Measurements from ENCODE around the gene MGAT1.
A peak's percentile ranks its signal among the peaks of the same experiment; 100 is the strongest.

The MGAT1 gene

DNA sequence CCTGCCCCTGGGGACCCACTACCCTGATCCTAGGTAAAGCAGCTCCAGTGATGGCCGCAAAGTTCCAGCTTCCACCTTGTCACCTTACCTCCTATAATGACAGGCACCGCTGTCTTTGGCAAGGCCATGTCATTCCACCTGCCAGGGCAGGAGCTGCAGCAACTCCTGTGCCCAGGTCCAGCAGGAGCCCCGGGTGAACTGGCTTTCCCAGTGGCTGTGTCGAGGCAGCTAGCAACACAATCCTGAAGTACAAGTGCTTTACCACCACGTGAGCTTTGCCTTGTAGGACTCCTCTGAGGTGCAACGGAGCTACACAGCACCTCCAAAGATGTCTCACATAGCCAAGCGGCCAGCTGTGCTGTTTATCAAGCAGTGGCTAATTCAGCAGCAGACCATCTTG is 20.7 kb upstream of the MGAT1 start:
- TF ChIP-seq POLR2A (IDR thresholded peaks at IDR 0.05; ENCODE audit: low read depth, low read length) (no peak), TAF1 (IDR thresholded peaks at IDR 0.05; ENCODE audit: borderline replicate concordance, low read depth, low read length) (no peak), POLR2AphosphoS5 (IDR thresholded peaks at IDR 0.05; ENCODE audit: low read depth, low read length) (no peak)
- FAIRE-seq (no peak), DNase-seq (ENCODE audit: insufficient read length) (no peak)

DNA sequence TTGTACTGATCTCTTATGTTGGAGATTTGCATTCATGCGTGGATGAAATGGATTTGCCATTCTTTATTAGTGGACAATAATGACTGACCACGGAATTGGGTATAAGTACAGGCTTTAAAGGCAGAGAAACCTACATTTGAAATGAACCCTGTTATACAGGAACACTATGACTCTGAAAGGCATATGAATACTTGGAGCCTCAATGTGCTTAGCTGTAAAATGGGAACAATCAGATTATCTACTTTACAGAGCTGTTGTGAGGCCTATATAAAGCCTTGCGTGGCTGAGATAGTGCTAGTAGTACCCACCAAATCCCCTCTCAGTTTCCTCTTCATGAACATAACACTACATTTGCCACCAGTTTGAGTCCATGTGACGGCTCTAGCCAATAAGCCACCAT is 18.9 kb upstream of the MGAT1 start:
- TF ChIP-seq POLR2AphosphoS5 (IDR thresholded peaks at IDR 0.05; ENCODE audit: low read depth, low read length) (no peak), POLR2A (IDR thresholded peaks at IDR 0.05; ENCODE audit: low read depth, low read length) (no peak), TAF1 (IDR thresholded peaks at IDR 0.05; ENCODE audit: borderline replicate concordance, low read depth, low read length) (no peak)
- no peak for DNase-seq (ENCODE audit: insufficient read length)
- no peak for FAIRE-seq

DNA sequence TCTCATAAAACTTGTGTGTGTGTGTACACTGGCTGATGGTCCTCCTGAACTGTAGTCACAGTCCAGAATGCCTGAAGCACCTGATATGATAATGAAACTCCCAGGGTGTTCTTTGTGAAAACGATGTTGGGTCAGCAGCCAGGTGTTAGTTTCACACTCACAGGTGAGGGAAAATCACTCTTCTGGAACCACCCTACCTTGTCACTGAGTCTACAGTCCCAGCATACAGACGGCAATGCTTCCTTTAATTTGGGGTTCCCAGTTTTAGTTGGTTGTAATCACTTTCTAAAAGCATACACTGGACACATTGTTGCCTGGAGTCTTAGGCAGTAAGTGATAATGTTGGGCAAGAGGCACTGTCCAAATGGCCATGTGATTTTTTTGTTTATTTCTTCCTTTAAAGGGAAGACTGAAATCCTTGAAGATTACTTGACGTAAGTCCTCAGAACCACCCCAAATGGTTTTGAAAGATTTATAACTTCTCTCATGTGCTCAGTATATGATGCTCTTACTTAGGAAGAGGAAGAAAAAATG is 18.2 kb upstream of the MGAT1 start:
- no peak for TF ChIP-seq TAF1 (IDR thresholded peaks at IDR 0.05; ENCODE audit: borderline replicate concordance, low read depth, low read length)
- no peak for TF ChIP-seq POLR2AphosphoS5 (IDR thresholded peaks at IDR 0.05; ENCODE audit: low read depth, low read length)
- TF ChIP-seq POLR2A (IDR thresholded peaks at IDR 0.05; ENCODE audit: low read depth, low read length): no peak
- peak; percentile 46 for FAIRE-seq
- DNase-seq (ENCODE audit: insufficient read length): no peak

DNA sequence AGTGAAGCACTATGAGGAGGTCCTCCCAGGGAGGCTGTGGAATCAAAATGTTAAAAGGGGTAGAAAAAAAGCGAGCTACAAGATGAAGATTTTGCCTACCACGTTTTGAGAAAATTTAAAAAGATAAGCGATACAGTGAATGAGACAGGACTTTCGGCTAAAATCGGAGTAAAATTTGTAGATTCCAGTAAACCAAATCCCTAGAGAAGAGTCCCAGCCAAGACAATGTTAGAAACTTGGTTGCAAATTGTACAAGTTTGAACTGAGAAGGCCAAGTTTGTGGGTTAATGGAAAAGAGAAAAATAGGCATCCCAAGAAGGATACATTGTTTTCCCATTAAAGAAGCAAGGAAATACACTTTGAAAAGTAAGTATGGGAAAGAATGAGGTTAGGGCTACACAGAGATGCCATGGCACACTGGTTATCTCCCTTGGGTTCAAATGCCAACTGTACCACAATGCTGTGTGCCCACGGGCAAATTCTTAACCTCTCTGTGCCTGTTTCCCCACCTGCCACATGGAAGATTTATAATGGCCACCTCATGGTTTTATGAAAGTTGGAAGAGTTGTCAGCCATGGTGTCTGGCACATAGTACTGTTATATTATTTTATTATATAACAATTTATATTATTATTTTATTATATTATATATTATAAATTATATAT is 16.2 kb upstream of the MGAT1 start:
- DNase-seq (ENCODE audit: insufficient read length) (no peak), FAIRE-seq (no peak)
- TF ChIP-seq TAF1 (IDR thresholded peaks at IDR 0.05; ENCODE audit: borderline replicate concordance, low read depth, low read length) (no peak), POLR2A (IDR thresholded peaks at IDR 0.05; ENCODE audit: low read depth, low read length) (no peak), POLR2AphosphoS5 (IDR thresholded peaks at IDR 0.05; ENCODE audit: low read depth, low read length) (no peak)

DNA sequence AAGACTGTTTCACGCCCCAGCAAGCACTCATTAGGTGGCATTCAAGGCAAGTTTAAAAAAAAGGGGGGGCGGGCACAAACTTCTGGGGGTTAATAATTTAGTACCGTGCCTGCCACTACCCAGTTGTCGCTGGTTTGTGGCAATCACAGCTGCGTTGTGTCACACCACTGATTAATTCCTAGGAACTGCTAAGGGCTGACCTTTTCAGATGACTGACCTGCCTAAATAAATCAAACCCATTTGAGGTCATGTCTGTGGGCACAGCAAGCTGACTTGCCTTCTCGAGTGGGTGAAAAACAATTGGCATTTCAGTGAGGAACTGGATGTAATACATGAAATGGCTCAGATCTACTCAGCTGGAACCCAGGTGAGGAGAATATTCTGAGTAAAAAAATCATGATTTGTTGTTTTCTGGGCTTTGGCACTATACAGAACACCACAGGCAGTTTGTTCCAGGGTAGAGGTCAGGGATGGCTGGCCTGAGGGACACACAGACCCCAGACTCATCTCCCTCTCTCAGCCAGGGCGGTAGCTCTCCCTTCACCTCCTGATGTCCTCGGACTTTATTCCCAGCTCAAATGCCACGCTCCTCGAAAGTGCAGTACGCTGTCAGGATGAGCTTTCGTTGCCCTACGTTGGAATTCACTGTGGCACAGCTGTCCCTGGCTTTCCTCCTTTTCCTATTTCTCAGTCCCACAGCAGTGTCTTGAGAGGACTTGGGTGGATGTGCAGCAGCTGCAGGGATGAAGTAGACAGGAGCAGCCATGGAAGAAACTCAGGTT is 15.5 kb upstream of the MGAT1 start:
- DNase-seq (ENCODE audit: insufficient read length) (no peak), FAIRE-seq (no peak)
- no peak for TF ChIP-seq POLR2AphosphoS5 (IDR thresholded peaks at IDR 0.05; ENCODE audit: low read depth, low read length)
- TF ChIP-seq POLR2A (IDR thresholded peaks at IDR 0.05; ENCODE audit: low read depth, low read length): no peak
- TF ChIP-seq TAF1 (IDR thresholded peaks at IDR 0.05; ENCODE audit: borderline replicate concordance, low read depth, low read length): no peak

DNA sequence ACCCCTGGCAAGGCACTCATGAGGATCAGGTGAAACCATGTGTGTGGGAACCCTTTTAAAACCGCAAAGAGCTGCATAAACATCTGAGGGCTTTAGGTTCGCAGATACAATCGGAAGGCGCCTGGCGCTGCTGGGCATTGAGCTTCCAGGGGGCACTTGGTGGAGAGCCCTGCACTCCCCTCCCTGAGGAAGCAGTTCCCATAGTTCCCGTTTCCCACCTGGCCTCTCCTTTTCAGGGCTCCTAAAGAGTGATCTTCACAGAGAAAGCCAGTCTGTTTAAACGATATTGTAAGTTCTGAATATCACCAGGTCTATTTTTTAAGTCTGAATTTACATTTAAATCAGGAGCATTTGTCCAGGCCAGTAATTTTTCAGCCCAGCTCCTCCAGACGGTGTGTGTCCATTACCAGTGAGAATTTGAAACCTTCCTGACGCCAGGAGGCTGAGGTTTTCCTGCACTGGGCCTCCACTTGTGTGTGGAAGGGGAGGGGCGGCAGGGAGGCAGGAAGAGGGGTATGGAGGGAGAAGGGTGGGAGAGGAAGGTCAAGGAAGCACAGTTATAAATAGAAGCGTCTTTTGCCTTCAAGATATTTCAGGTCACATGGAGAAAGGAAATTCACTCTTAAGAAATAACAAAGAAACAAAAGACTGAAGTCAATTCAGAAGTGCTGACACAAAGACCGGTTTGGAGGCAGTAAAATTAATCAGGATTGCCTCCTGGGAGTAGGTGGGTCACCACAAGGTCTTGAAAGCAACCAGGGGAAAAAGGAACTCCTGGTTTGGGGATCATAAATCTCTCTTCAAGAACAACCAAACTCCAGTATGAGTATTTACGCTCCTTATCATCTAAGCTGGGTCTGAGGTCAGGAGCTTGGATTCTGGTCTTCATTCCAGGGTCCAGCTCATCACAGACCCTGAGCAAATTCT is 14.3 kb upstream of the MGAT1 start:
- TF ChIP-seq TAF1 (IDR thresholded peaks at IDR 0.05; ENCODE audit: borderline replicate concordance, low read depth, low read length): no peak
- no peak for TF ChIP-seq POLR2A (IDR thresholded peaks at IDR 0.05; ENCODE audit: low read depth, low read length)
- TF ChIP-seq POLR2AphosphoS5 (IDR thresholded peaks at IDR 0.05; ENCODE audit: low read depth, low read length): no peak
- DNase-seq (ENCODE audit: insufficient read length) (no peak), FAIRE-seq (peak; percentile 50)

DNA sequence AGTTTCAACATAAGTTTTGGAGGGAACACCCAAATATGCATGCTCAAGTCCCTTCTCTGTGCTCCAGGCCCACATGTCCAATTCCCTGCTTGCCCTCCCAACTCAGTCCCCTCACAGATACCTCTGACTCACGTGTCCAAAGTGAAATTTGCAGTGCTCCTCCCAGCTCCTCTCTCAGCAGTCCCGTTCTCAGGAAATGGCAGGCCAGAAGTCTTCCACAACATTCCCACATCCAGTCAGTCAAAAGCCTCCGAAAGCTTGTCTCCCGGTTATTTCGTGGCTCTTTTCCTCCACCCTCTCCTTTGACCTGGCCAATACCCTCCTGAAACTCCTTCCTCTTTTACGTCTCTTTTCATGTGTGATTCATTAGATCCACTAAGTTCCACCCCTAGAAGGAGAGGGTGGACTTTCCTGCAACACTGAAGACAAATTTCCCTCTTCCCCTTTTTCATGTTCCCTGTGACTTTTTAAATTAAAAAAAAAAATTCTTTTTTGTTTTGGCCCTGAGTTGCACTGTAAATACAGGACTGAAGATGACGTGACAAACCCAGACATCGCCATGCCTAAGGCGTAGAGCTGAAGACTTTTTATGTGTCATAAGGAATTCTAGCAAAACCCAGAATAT is 12.8 kb upstream of the MGAT1 start:
- TF ChIP-seq TAF1 (IDR thresholded peaks at IDR 0.05; ENCODE audit: borderline replicate concordance, low read depth, low read length): no peak
- no peak for TF ChIP-seq POLR2A (IDR thresholded peaks at IDR 0.05; ENCODE audit: low read depth, low read length)
- TF ChIP-seq POLR2AphosphoS5 (IDR thresholded peaks at IDR 0.05; ENCODE audit: low read depth, low read length): no peak
- FAIRE-seq (no peak), DNase-seq (ENCODE audit: insufficient read length) (no peak)

DNA sequence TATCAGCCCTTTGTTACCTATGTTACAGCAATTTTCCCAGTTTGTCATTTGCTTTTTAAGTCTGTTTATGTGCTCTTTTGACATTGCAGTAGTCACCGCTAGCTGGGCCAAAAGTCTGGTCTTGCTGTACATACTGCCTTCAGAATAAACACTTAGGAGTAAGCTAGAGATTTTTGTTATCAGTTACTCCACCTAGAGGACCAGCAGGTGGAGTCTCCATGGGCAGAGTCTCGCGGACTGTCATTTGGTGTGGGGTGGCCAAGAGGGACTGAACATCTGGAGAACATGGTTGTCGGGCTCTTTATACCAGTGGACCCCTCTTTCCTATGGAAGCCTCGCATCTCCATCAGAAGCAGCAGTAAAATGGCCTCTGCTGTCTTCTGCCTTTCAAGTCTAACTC is 10.8 kb upstream of the MGAT1 start:
- no peak for TF ChIP-seq POLR2AphosphoS5 (IDR thresholded peaks at IDR 0.05; ENCODE audit: low read depth, low read length)
- TF ChIP-seq TAF1 (IDR thresholded peaks at IDR 0.05; ENCODE audit: borderline replicate concordance, low read depth, low read length): no peak
- TF ChIP-seq POLR2A (IDR thresholded peaks at IDR 0.05; ENCODE audit: low read depth, low read length): no peak
- no peak for DNase-seq (ENCODE audit: insufficient read length)
- no peak for FAIRE-seq

DNA sequence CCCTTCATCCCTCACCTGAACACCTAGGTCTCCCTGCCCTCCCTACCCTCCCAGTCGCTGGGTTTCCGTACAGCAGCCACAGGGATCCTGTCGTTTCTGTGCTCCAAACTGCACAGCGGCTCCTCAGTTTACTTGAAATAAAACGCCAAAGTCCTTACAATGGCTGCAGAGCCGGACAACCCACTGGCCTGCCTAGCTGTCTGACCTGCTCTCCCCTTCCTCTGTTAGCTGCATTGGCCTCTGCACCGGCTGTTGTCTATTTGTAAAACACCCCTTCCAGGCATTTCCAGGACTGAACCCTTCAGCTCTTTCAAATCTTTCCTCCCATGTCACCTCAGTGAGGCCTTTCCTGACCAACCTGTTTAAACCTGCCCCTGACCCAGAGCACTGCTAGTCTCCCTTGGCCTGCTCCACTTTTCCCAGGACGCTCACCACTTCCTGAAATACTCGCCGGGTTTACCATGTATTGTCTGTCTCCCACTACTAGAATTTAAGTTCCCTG is 9.1 kb upstream of the MGAT1 start:
- FAIRE-seq (no peak), DNase-seq (ENCODE audit: insufficient read length) (no peak)
- no peak for TF ChIP-seq POLR2A (IDR thresholded peaks at IDR 0.05; ENCODE audit: low read depth, low read length)
- TF ChIP-seq TAF1 (IDR thresholded peaks at IDR 0.05; ENCODE audit: borderline replicate concordance, low read depth, low read length): no peak
- no peak for TF ChIP-seq POLR2AphosphoS5 (IDR thresholded peaks at IDR 0.05; ENCODE audit: low read depth, low read length)

DNA sequence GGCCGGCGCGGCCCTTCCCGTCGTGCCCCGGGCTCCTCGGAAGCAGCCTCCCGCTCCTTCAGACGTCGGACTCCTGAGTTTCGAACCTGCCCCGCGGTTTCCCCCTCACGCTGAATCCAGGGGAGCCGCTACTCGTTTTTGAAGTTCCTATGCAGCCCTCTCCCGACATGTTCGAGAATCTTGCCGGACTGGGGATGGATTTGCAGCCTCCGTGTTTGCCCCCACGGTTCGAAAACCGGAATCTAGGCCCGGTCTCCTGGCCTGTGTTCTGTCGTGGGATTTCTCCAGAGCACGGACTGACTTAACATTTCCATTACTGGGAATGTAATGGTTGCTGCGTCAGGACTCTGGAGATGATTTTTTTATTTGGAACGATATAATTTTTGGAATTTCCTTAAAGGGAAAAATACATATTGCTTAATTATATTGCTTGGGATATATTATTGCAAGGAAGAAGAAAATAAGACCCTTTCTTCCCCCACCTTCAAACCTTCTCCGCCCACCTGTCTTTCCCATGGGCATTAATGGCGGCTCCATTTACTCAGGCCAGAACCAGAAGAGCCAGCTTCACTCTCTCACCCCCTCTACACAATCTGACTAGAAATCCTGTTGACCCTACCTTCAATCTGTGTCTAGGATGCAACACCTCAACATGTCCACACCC is 8.5 kb upstream of the MGAT1 start:
- no peak for TF ChIP-seq POLR2AphosphoS5 (IDR thresholded peaks at IDR 0.05; ENCODE audit: low read depth, low read length)
- TF ChIP-seq POLR2A (IDR thresholded peaks at IDR 0.05; ENCODE audit: low read depth, low read length): no peak
- TF ChIP-seq TAF1 (IDR thresholded peaks at IDR 0.05; ENCODE audit: borderline replicate concordance, low read depth, low read length): no peak
- FAIRE-seq (peak; percentile 33), DNase-seq (ENCODE audit: insufficient read length) (no peak)

Data from GM12892 (cell line).